Suprapubic skin (tissue), 4 donors: ENCODE results near the gene CEP131. TPM values are rescaled to one million over a fixed set of nuclear protein-coding genes. Genes with fewer than 3 reads are reported as not detected.

Source experiments
- DNase-seq, 2 donors: peaks; one replicate each; pipeline ENCODE4 v3.0.0-alpha.2; 2019; ENCODE audit warnings: low spot score in 2 of 2
- H3K27ac ChIP-seq: fragments of 200-600 bp; sonication (generic); one replicate; pipeline ENCODE4 v1.5.1; 2019
- H3K27me3 ChIP-seq: fragments of 200-600 bp; sonication (generic); one replicate; pipeline ENCODE4 v1.5.1; 2019
- H3K36me3 ChIP-seq: fragments of 200-600 bp; sonication (generic); one replicate; pipeline ENCODE4 v1.5.1; 2019
- H3K4me1 ChIP-seq: fragments of 200-600 bp; sonication (generic); one replicate; pipeline ENCODE4 v1.5.1; 2019
- H3K4me3 ChIP-seq: fragments of 200-600 bp; sonication (generic); one replicate; pipeline ENCODE4 v1.5.1; 2019; ENCODE audit warnings: mild to moderate bottlenecking
- H3K9me3 ChIP-seq: fragments of 200-600 bp; sonication (generic); one replicate; pipeline ENCODE4 v1.5.1; 2019
- CTCF ChIP-seq, 2 donors: fragments of 200-600 bp in 1 of 2; fragments of 450-650 bp in 1 of 2; sonication (generic) in 1 of 2; IDR thresholded peaks; one replicate each; pipeline ENCODE4 v1.5.1; 2016 to 2019; ENCODE audit warnings: antibody characterized with exemption in 2 of 2, mild to moderate bottlenecking in 1 of 2, moderate library complexity in 1 of 2
- EP300 ChIP-seq: sonication (generic); formaldehyde crosslinking; IDR thresholded peaks from one replicate; pipeline ENCODE4 v1.6.1; 2017; ENCODE audit warnings: antibody characterized with exemption
- POLR2A ChIP-seq, 2 donors: fragments of 450-650 bp; IDR thresholded peaks; one replicate each; pipeline ENCODE4 v1.6.1; 2017; ENCODE audit warnings: antibody characterized with exemption in 2 of 2, mild to moderate bottlenecking in 2 of 2, moderate library complexity in 2 of 2
- POLR2AphosphoS5 ChIP-seq, 3 donors: sonication (generic); formaldehyde crosslinking; IDR thresholded peaks; one replicate each; pipeline ENCODE4 v1.6.1; 2017; ENCODE audit warnings: antibody characterized with exemption in 3 of 3
- WGBS: methylation state at CpG from one replicate; pipeline ENCODE4 v1.1.5; 2018; 5-methylcytosine and 5-hydroxymethylcytosine counted together
- total RNA-seq, 4 donors: library from RNA; depleted of rRNA; stranded (reverse); fragments of >200 nt; gene quantifications; one replicate each; pipeline ENCODE4 v1.1.0, GENCODE V29; 2016

CEP131 gene
- total RNA-seq, 4 donors from 2014 or later: 4.2 to 9.5 (median 8.0) TPM

- H3K4me3 ChIP-seq: no peak overlapping the region
- no peaks in the 10 kb centered on the region for H3K27me3 ChIP-seq
- H3K9me3 ChIP-seq: no peaks in the 10 kb centered on the region
- peaks cover 7% of the 10 kb centered on the region for H3K36me3 ChIP-seq
- 57% methylated on average over 6 of the region's 8 CpGs for WGBS
- no peak overlapping the region for H3K27ac ChIP-seq
- peaks cover 45% of the 10 kb centered on the region for H3K4me1 ChIP-seq
- no peak for TF ChIP-seq POLR2AphosphoS5 (IDR thresholded peaks at IDR 0.05)
- no peak for TF ChIP-seq EP300
- no peak for TF ChIP-seq CTCF (IDR thresholded peaks at IDR 0.05)
- no peak for TF ChIP-seq POLR2A (IDR thresholded peaks at IDR 0.05)
- DNase-seq: no peak
These were observed 18.0 kb upstream of the CEP131 start for GRCh38 chr17:81240761-81241160.

GRCh38 chr17:81239714-81240555 is 17.2 kb upstream of the CEP131 start:
- peaks cover 7% of the 10 kb centered on the region for H3K36me3 ChIP-seq
- TF ChIP-seq POLR2AphosphoS5 (IDR thresholded peaks at IDR 0.05) (no peak), POLR2A (IDR thresholded peaks at IDR 0.05) (no peak), CTCF (IDR thresholded peaks at IDR 0.05) (no peak), EP300 (no peak)
- peak overlapping the region; percentile 90 for H3K4me3 ChIP-seq
- H3K4me1 ChIP-seq: peaks cover 45% of the 10 kb centered on the region
- H3K27ac ChIP-seq: peak overlapping the region; percentile 82
- no peaks in the 10 kb centered on the region for H3K9me3 ChIP-seq
- no peak for DNase-seq
- H3K27me3 ChIP-seq: no peaks in the 10 kb centered on the region
- 24% methylated on average over 22 of the region's 37 CpGs for WGBS

DNA sequence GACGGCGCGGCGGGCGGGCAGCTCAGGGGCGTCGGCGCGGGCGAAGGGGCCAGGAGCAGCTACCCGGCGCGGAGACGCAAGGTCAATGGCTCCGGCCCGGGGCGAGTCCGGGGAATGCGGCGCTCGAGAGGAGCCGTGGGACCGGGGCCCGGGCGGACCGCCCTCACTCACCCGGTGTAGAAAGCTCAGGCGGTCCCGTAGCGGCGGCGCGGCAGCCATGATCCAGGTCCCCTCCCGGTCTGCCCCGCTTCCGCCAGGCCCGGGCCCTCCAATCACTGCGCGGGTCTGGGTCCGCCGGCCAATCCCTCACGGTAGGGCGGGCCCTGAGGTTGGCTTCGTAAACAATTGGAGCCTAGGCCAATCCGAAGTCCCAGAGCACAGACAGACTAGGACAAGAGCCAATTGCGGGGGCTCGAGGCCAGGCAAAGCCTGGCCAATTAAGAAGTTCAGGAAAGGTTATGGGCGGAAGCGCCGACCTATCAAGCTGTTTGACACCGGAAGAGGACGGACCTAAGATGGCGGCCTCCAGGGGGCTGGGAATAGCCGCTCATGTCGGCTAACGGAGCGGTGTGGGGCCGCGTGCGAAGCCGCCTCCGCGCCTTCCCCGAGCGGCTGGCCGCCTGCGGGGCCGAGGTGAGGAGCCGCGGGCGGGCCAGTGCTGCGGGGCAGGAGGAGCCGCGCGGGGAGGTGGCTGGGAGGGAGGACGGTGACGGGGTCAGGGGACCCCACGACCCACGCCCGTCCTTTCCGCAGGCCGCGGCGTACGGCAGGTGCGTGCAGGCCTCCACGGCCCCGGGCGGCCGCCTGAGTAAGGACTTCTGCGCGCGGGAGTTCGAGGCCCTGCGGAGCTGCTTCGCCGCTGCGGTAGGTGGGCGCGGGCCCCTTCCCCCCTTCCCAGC is 16.3 kb upstream of the CEP131 start, which contains the start of the genes NDUFAF8 and TEPSIN:
Gene NDUFAF8, plus strand, starts transcription at position 504 of the 899 bp plus-strand sequence. Its CDS starts 46 bp downstream, at position 550.
Gene TEPSIN, minus strand, starts transcription at position 241 of the 899 bp plus-strand sequence. Its CDS starts 22 bp downstream, at position 219.
- H3K27me3 ChIP-seq: no peaks in the 10 kb centered on the region
- H3K4me1 ChIP-seq: peaks cover 45% of the 10 kb centered on the region
- WGBS: under 1% methylated on average over 33 of the region's 100 CpGs
- DNase-seq: peak; percentile 98 to 99
- peak within 1 kb of the TSS; percentile 90 for H3K4me3 ChIP-seq
- peak within 1 kb of the TSS; percentile 82 for H3K27ac ChIP-seq
- no peaks in the 10 kb centered on the region for H3K9me3 ChIP-seq
- peaks cover 8% of the 10 kb centered on the region for H3K36me3 ChIP-seq
- peak in 2 of 3 donors; percentile 15 to 86 for TF ChIP-seq POLR2AphosphoS5 (IDR thresholded peaks at IDR 0.05)
- peak in 1 of 2 donors; percentile 28 for TF ChIP-seq POLR2A (IDR thresholded peaks at IDR 0.05)
- TF ChIP-seq CTCF (IDR thresholded peaks at IDR 0.05): no peak
- TF ChIP-seq EP300: no peak

- no peak for DNase-seq
- H3K4me1 ChIP-seq: peaks cover 45% of the 10 kb centered on the region
- 3% methylated on average over 6 of the region's 26 CpGs for whole genome bisulfite sequencing
These were observed 15.7 kb upstream of the CEP131 start for GRCh38 chr17:81238490-81238814.

More at GRCh38 chr17:81238490-81238814, 15.7 kb upstream of the CEP131 start:
- no peaks in the 10 kb centered on the region for H3K27me3 ChIP-seq
- no peak for TF ChIP-seq EP300
- no peak for TF ChIP-seq CTCF (IDR thresholded peaks at IDR 0.05)
- TF ChIP-seq POLR2AphosphoS5 (IDR thresholded peaks at IDR 0.05): no peak
- TF ChIP-seq POLR2A (IDR thresholded peaks at IDR 0.05): no peak
- peaks cover 14% of the 10 kb centered on the region for H3K36me3 ChIP-seq
- H3K27ac ChIP-seq: peak overlapping the region; percentile 59
- H3K9me3 ChIP-seq: no peaks in the 10 kb centered on the region
- peak overlapping the region; percentile 90 for H3K4me3 ChIP-seq
